ENCODE measurements around the gene VRK1. TPM values are rescaled to one million over a fixed set of nuclear protein-coding genes. Genes with fewer than 3 reads are reported as not detected.

The VRK1 gene
- total RNA-seq, 1 donor from 2014 or later = 9.3 TPM

- no peak for DNase-seq (ENCODE audit: low spot score)
- Mint-ChIP-seq H3K4me1 (ENCODE audit: low read depth) (no peaks in the 10 kb centered on the region), H3K27me3 (ENCODE audit: low read depth) (no peaks in the 10 kb centered on the region), H3K36me3 (ENCODE audit: low read depth) (no peaks in the 10 kb centered on the region), H3K9me3 (ENCODE audit: low read depth) (peaks cover 4% of the 10 kb centered on the region), H3K27ac (ENCODE audit: unreplicated experiment) (no peak overlapping the region), H3K4me3 (ENCODE audit: unreplicated experiment) (no peak overlapping the region)
- TF ChIP-seq, protein P1, sequence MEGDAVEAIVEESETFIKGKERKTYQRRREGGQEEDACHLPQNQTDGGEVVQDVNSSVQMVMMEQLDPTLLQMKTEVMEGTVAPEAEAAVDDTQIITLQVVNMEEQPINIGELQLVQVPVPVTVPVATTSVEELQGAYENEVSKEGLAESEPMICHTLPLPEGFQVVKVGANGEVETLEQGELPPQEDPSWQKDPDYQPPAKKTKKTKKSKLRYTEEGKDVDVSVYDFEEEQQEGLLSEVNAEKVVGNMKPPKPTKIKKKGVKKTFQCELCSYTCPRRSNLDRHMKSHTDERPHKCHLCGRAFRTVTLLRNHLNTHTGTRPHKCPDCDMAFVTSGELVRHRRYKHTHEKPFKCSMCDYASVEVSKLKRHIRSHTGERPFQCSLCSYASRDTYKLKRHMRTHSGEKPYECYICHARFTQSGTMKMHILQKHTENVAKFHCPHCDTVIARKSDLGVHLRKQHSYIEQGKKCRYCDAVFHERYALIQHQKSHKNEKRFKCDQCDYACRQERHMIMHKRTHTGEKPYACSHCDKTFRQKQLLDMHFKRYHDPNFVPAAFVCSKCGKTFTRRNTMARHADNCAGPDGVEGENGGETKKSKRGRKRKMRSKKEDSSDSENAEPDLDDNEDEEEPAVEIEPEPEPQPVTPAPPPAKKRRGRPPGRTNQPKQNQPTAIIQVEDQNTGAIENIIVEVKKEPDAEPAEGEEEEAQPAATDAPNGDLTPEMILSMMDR (IDR thresholded peaks at IDR 0.05) = no peak
Measured at GRCh38 chr14:96821501-96821900, 24.3 kb downstream of the VRK1 start.

- Mint-ChIP-seq H3K27me3 (ENCODE audit: low read depth) (no peaks in the 10 kb centered on the region), H3K36me3 (ENCODE audit: low read depth) (no peaks in the 10 kb centered on the region), H3K9me3 (ENCODE audit: low read depth) (peaks cover 4% of the 10 kb centered on the region), H3K4me3 (ENCODE audit: unreplicated experiment) (no peak overlapping the region), H3K27ac (ENCODE audit: unreplicated experiment) (no peak overlapping the region), H3K4me1 (ENCODE audit: low read depth) (no peaks in the 10 kb centered on the region)
- TF ChIP-seq, protein P1 (IDR thresholded peaks at IDR 0.05) = no peak
- DNase-seq (ENCODE audit: low spot score) = no peak
Measured at GRCh38 chr14:96823652-96824051, 26.5 kb downstream of the VRK1 start.

DNA sequence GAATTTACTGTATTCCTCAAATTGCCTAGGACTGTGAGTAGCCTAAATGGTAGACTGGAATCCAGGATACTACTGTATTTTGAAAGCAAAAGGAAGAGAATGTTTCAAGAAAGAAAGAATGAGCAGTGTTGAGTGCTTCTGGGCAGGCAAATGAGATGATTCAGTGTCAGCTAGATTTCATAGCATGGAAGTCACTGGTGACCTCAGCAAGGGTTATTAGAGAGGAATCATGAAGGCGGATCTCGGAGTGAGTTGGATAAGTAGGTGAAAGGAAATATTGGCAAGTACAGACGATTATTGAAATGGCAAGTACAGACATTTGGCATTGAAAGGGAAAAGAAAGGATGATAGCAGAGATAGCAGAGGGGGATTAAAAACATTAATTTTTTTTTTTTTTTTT is 27.1 kb downstream of the VRK1 start:
- H3K4me3 Mint-ChIP-seq (ENCODE audit: unreplicated experiment) = no peak overlapping the region
- H3K27ac Mint-ChIP-seq (ENCODE audit: unreplicated experiment) = no peak overlapping the region
- no peaks in the 10 kb centered on the region for H3K4me1 Mint-ChIP-seq (ENCODE audit: low read depth)
- TF ChIP-seq, protein P1 (IDR thresholded peaks at IDR 0.05) = no peak
- DNase-seq (ENCODE audit: low spot score) = no peak
- H3K9me3 Mint-ChIP-seq (ENCODE audit: low read depth) = peaks cover 6% of the 10 kb centered on the region
- H3K27me3 Mint-ChIP-seq (ENCODE audit: low read depth) = no peaks in the 10 kb centered on the region
- H3K36me3 Mint-ChIP-seq (ENCODE audit: low read depth) = no peaks in the 10 kb centered on the region

DNA sequence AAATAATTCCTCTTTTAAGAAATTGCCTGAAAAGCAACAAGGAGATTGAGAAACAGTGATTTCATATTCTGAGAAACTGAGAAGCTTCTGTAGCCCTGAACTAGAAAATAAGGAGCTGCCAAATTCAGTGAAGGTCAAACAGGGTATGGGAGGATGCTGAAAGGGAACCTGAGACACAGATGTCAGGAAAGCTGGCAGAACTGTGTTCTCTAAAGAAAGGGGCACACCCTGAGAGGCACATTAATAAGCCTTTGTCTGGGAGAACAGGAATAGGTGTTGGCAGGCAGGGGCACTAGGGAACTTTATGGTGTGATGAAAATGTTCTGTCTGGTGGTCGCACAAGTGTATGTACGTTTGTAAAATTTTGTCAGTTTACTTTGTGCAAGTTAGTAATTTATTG is 29.6 kb downstream of the VRK1 start:
- H3K9me3 Mint-ChIP-seq (ENCODE audit: low read depth) = peaks cover 20% of the 10 kb centered on the region
- no peak overlapping the region for H3K27ac Mint-ChIP-seq (ENCODE audit: unreplicated experiment)
- no peak for DNase-seq (ENCODE audit: low spot score)
- TF ChIP-seq, protein P1 (IDR thresholded peaks at IDR 0.05) = no peak
- H3K27me3 Mint-ChIP-seq (ENCODE audit: low read depth) = no peaks in the 10 kb centered on the region
- no peaks in the 10 kb centered on the region for H3K4me1 Mint-ChIP-seq (ENCODE audit: low read depth)
- peaks cover 3% of the 10 kb centered on the region for H3K36me3 Mint-ChIP-seq (ENCODE audit: low read depth)
- H3K4me3 Mint-ChIP-seq (ENCODE audit: unreplicated experiment) = no peak overlapping the region

DNA sequence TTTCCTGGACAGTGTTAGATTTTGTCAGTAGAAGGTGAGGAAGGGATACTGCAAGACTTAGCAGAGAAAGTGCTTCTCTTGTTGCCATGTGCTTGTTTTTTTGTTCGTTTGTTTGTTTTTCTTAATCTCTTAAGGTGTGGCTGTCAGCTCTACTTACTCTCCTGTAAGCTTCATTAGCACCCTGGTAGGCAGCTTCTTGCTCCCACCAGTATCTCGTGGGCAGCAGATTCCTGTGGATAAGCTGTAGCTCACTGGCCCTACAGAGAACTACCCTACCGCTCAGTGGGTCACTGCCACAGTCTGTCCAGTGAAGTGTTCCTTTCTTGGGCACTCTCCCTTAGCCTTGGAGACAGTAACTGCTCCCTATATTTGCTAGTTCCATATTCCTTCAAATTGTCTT is 30.1 kb downstream of the VRK1 start:
- H3K4me3 Mint-ChIP-seq (ENCODE audit: unreplicated experiment) = no peak overlapping the region
- peaks cover 3% of the 10 kb centered on the region for H3K36me3 Mint-ChIP-seq (ENCODE audit: low read depth)
- no peaks in the 10 kb centered on the region for H3K4me1 Mint-ChIP-seq (ENCODE audit: low read depth)
- peaks cover 20% of the 10 kb centered on the region for H3K9me3 Mint-ChIP-seq (ENCODE audit: low read depth)
- TF ChIP-seq, protein P1 (IDR thresholded peaks at IDR 0.05) = no peak
- DNase-seq (ENCODE audit: low spot score) = no peak
- H3K27ac Mint-ChIP-seq (ENCODE audit: unreplicated experiment) = no peak overlapping the region
- no peaks in the 10 kb centered on the region for H3K27me3 Mint-ChIP-seq (ENCODE audit: low read depth)
